ENCODE measurements around the gene RILPL2. TPM values are rescaled to one million over a fixed set of nuclear protein-coding genes. Genes with fewer than 3 reads are reported as not detected.
"Not testable (repeated sequence)": the region's sequence is repeated elsewhere in the genome, so short reads cannot be mapped to it uniquely, and the experiment has no call there.

RILPL2 gene
- total RNA-seq, 2 donors from 2014 or later = 9.7 to 12.2 TPM

GRCh38 chr12:123407269-123407668 lies 29.2 kb downstream of the RILPL2 start:
- H3K27ac Mint-ChIP-seq; H3K36me3 Mint-ChIP-seq; H3K9me3 Mint-ChIP-seq; ATAC-seq; DNase-seq (ENCODE audit: low spot score); H3K27me3 Mint-ChIP-seq; H3K4me3 Mint-ChIP-seq: not testable (repeated sequence)
- H3K4me1 Mint-ChIP-seq (ENCODE audit: low read depth in 2 of 2) = peaks cover 4 to 14% of the 10 kb centered on the region in 2 donors

GRCh38 chr12:123404581-123404980 lies 31.9 kb downstream of the RILPL2 start:
- H3K36me3 Mint-ChIP-seq = no peaks in the 10 kb centered on the region

GRCh38 chr12:123401753-123402683 lies 34.5 kb downstream of the RILPL2 start:
- no peaks in the 10 kb centered on the region for H3K27me3 Mint-ChIP-seq
- H3K9me3 Mint-ChIP-seq = no peaks in the 10 kb centered on the region
- H3K36me3 Mint-ChIP-seq = no peaks in the 10 kb centered on the region
- ATAC-seq (no peak), DNase-seq (ENCODE audit: low spot score) (no peak)
- peaks cover 5 to 13% of the 10 kb centered on the region in 2 donors for H3K4me1 Mint-ChIP-seq (ENCODE audit: low read depth in 2 of 2)
- no peak overlapping the region for H3K4me3 Mint-ChIP-seq
- H3K27ac Mint-ChIP-seq = no peak overlapping the region

More at GRCh38 chr12:123404581-123404980, 31.9 kb downstream of the RILPL2 start:
- Mint-ChIP-seq H3K4me1 (ENCODE audit: low read depth in 2 of 2) (peaks cover 5 to 10% of the 10 kb centered on the region in 2 donors), H3K27me3 (no peaks in the 10 kb centered on the region), H3K9me3 (no peaks in the 10 kb centered on the region), H3K4me3 (no peak overlapping the region), H3K27ac (no peak overlapping the region)
- ATAC-seq (no peak), DNase-seq (ENCODE audit: low spot score) (no peak)

GRCh38 chr12:123399255-123399617 lies 37.2 kb downstream of the RILPL2 start:
- no peak for ATAC-seq
- Mint-ChIP-seq H3K27me3 (no peaks in the 10 kb centered on the region), H3K4me3 (no peak overlapping the region), H3K4me1 (ENCODE audit: low read depth in 2 of 2) (peaks cover 10 to 16% of the 10 kb centered on the region in 2 donors), H3K9me3 (no peaks in the 10 kb centered on the region), H3K27ac (no peak overlapping the region), H3K36me3 (peaks cover 6% of the 10 kb centered on the region)
- DNase-seq (ENCODE audit: low spot score) = no peak

GRCh38 chr12:123398550-123399254 lies 37.8 kb downstream of the RILPL2 start:
- Mint-ChIP-seq H3K4me3 (no peak overlapping the region), H3K27me3 (no peaks in the 10 kb centered on the region), H3K9me3 (no peaks in the 10 kb centered on the region), H3K4me1 (ENCODE audit: low read depth in 2 of 2) (peaks cover 10 to 16% of the 10 kb centered on the region in 2 donors), H3K36me3 (peaks cover 6% of the 10 kb centered on the region), H3K27ac (no peak overlapping the region)
- ATAC-seq (peak; percentile 20 to 41), DNase-seq (ENCODE audit: low spot score) (no peak)

- ATAC-seq (no peak), DNase-seq (ENCODE audit: low spot score) (no peak)
- Mint-ChIP-seq H3K4me1 (ENCODE audit: low read depth in 2 of 2) (peaks cover 15 to 16% of the 10 kb centered on the region in 2 donors), H3K27me3 (no peaks in the 10 kb centered on the region), H3K4me3 (no peak overlapping the region), H3K36me3 (peaks cover 6% of the 10 kb centered on the region), H3K27ac (no peak overlapping the region), H3K9me3 (no peaks in the 10 kb centered on the region)
Observed at GRCh38 chr12:123398177-123398549, 38.3 kb downstream of the RILPL2 start.

GRCh38 chr12:123397400-123397799 lies 39.1 kb downstream of the RILPL2 start:
- ATAC-seq (no peak), DNase-seq (ENCODE audit: low spot score) (no peak)
- Mint-ChIP-seq H3K4me1 (ENCODE audit: low read depth in 2 of 2) (peaks cover 14 to 19% of the 10 kb centered on the region in 2 donors), H3K9me3 (no peaks in the 10 kb centered on the region), H3K27me3 (no peaks in the 10 kb centered on the region), H3K36me3 (peaks cover 6% of the 10 kb centered on the region), H3K4me3 (no peak overlapping the region), H3K27ac (no peak overlapping the region)

- no peaks in the 10 kb centered on the region for H3K9me3 Mint-ChIP-seq
- H3K27me3 Mint-ChIP-seq = no peaks in the 10 kb centered on the region
- H3K36me3 Mint-ChIP-seq = peaks cover 7% of the 10 kb centered on the region
- no peak overlapping the region for H3K27ac Mint-ChIP-seq
- H3K4me3 Mint-ChIP-seq = no peak overlapping the region
- peaks cover 13 to 18% of the 10 kb centered on the region in 2 donors for H3K4me1 Mint-ChIP-seq (ENCODE audit: low read depth in 2 of 2)
- ATAC-seq (no peak), DNase-seq (ENCODE audit: low spot score) (no peak)
Observed at GRCh38 chr12:123396954-123397353, 39.5 kb downstream of the RILPL2 start.

GRCh38 chr12:123396543-123396942 lies 39.9 kb downstream of the RILPL2 start:
- H3K27me3 Mint-ChIP-seq = no peaks in the 10 kb centered on the region
- ATAC-seq (no peak), DNase-seq (ENCODE audit: low spot score) (no peak)
- H3K4me1 Mint-ChIP-seq (ENCODE audit: low read depth in 2 of 2) = peaks cover 13 to 22% of the 10 kb centered on the region in 2 donors
- H3K9me3 Mint-ChIP-seq = no peaks in the 10 kb centered on the region
- no peak overlapping the region for H3K27ac Mint-ChIP-seq
- peaks cover 11% of the 10 kb centered on the region for H3K36me3 Mint-ChIP-seq
- H3K4me3 Mint-ChIP-seq = no peak overlapping the region

GRCh38 chr12:123395236-123395635 lies 41.2 kb downstream of the RILPL2 start:
- DNase-seq (ENCODE audit: low spot score) (no peak), ATAC-seq (no peak)
- H3K27me3 Mint-ChIP-seq = no peaks in the 10 kb centered on the region
- H3K27ac Mint-ChIP-seq = peak overlapping the region in 1 of 2 donors; percentile 69
- peaks cover 23% of the 10 kb centered on the region for H3K36me3 Mint-ChIP-seq
- no peak overlapping the region for H3K4me3 Mint-ChIP-seq
- peaks cover 26 to 35% of the 10 kb centered on the region in 2 donors for H3K4me1 Mint-ChIP-seq (ENCODE audit: low read depth in 2 of 2)
- no peaks in the 10 kb centered on the region for H3K9me3 Mint-ChIP-seq

GRCh38 chr12:123393747-123394146 lies 42.7 kb downstream of the RILPL2 start:
- H3K27me3 Mint-ChIP-seq = no peaks in the 10 kb centered on the region
- no peak for ATAC-seq
- DNase-seq (ENCODE audit: low spot score) = no peak
- peaks cover 27 to 37% of the 10 kb centered on the region in 2 donors for H3K4me1 Mint-ChIP-seq (ENCODE audit: low read depth in 2 of 2)
- peaks cover 23% of the 10 kb centered on the region for H3K36me3 Mint-ChIP-seq
- no peaks in the 10 kb centered on the region for H3K9me3 Mint-ChIP-seq
- H3K27ac Mint-ChIP-seq = no peak overlapping the region
- H3K4me3 Mint-ChIP-seq = no peak overlapping the region

- Mint-ChIP-seq H3K4me3 (peak overlapping the region; percentile 94), H3K27me3 (no peaks in the 10 kb centered on the region), H3K27ac (peak overlapping the region; percentile 88 to 91), H3K4me1 (ENCODE audit: low read depth in 2 of 2) (peaks cover 43 to 52% of the 10 kb centered on the region in 2 donors), H3K36me3 (peaks cover 23% of the 10 kb centered on the region), H3K9me3 (no peaks in the 10 kb centered on the region)
- ATAC-seq (no peak), DNase-seq (ENCODE audit: low spot score) (no peak)
Observed at GRCh38 chr12:123391546-123392343, 44.7 kb downstream of the RILPL2 start.
